GM12878 (cell line): Measurements from ENCODE around the gene RAPH1.

Experiments
- ASH2L ChIP-seq: fragments of 300-600, 200-600 bp; sonication (generic); IDR thresholded peaks from 2 replicates; pipeline ENCODE4 v1.6.1; 2017; ENCODE audit warnings: low read depth, mild to moderate bottlenecking, borderline replicate concordance
- ATF3 ChIP-seq: IDR thresholded peaks from 2 replicates; pipeline ENCODE4 v1.6.1; 2011; ENCODE audit warnings: low read depth, mild to moderate bottlenecking, low read length, moderate library complexity, borderline replicate concordance; ENCODE audit errors: extremely low read depth
- CTCF ChIP-seq, 3 experiments: IDR thresholded peaks in 2 of 3; conservative IDR thresholded peaks in 1 of 3; 2 replicates each; pipeline ENCODE4 v1.5.1; 2011; ENCODE audit warnings: low read depth in 3 of 3, low read length in 3 of 3, mild to moderate bottlenecking in 3 of 3, control low read depth in 2 of 3, moderate library complexity in 2 of 3, inconsistent platforms in 1 of 3, mixed read lengths in 1 of 3; ENCODE audit not compliant: control insufficient read depth in 2 of 3, insufficient read depth in 1 of 3; ENCODE audit errors: extremely low read depth in 1 of 3
- E2F4 ChIP-seq: IDR thresholded peaks from 2 replicates; pipeline ENCODE4 v1.6.1; 2012; ENCODE audit warnings: low read depth, low read length, improper control_type of control experiment
- ELK1 ChIP-seq: IDR thresholded peaks from 2 replicates; pipeline ENCODE4 v1.6.1; 2012; ENCODE audit warnings: low read depth, low read length, improper control_type of control experiment
- KDM1A ChIP-seq: fragments of 200-600 bp; sonication (generic); IDR thresholded peaks from 2 replicates; pipeline ENCODE4 v1.6.1; 2016; ENCODE audit warnings: borderline replicate concordance
- PAX8 ChIP-seq: fragments of 450-650 bp; IDR thresholded peaks from 2 replicates; pipeline ENCODE4 v1.6.1; 2017; ENCODE audit warnings: mild to moderate bottlenecking, moderate library complexity
- PBX3 ChIP-seq: IDR thresholded peaks from 2 replicates; pipeline ENCODE4 v1.6.1; 2011; ENCODE audit warnings: mild to moderate bottlenecking, low read depth, low read length, moderate library complexity; ENCODE audit not compliant: insufficient replicate concordance
- POLR2AphosphoS5 ChIP-seq: IDR thresholded peaks from 2 replicates; pipeline ENCODE4 v1.6.1; 2011; ENCODE audit warnings: mild to moderate bottlenecking, low read length, inconsistent platforms
- POU2F2 ChIP-seq: IDR thresholded peaks from 3 replicates; pipeline ENCODE4 v1.6.1; 2011; ENCODE audit warnings: low read depth, mild to moderate bottlenecking, low read length, borderline replicate concordance
- TAF1 ChIP-seq: IDR thresholded peaks from 2 replicates; pipeline ENCODE4 v1.6.1; 2011; ENCODE audit warnings: mild to moderate bottlenecking, low read depth, low read length, borderline replicate concordance
- TBL1XR1 ChIP-seq: IDR thresholded peaks from 2 replicates; pipeline ENCODE4 v1.6.1; 2012; ENCODE audit warnings: low read depth, low read length, improper control_type of control experiment
- USF2 ChIP-seq: IDR thresholded peaks from 2 replicates; pipeline ENCODE4 v1.6.1; 2011; ENCODE audit warnings: low read depth, low read length, improper control_type of control experiment, borderline replicate concordance

- TF ChIP-seq ATF3 (no peak), CTCF (IDR thresholded peaks at IDR 0.05 in 2 of 3, conservative IDR thresholded peaks at IDR 0.05 in 1 of 3; ENCODE audit: control insufficient read depth in 2 of 3, extremely low read depth in 1 of 3, insufficient read depth in 1 of 3, low read depth in 3 of 3, low read length in 3 of 3) (no peak), POU2F2 (no peak), POLR2AphosphoS5 (no peak), ELK1 (no peak), KDM1A (no peak), TAF1 (no peak), E2F4 (no peak), ASH2L (no peak), TBL1XR1 (no peak), USF2 (no peak), PAX8 (no peak), PBX3 (no peak)
Observed at GRCh38 chr2:203383038-203383437, 152.1 kb downstream of the RAPH1 start.
